Stimulated activated CD8-positive, alpha-beta memory T cell treated with anti-CD3 and anti-CD28 coated beads, Interleukin-12 subunit alpha, Interleukin-12 subunit beta, amount 100 ng/mL, for 24 hours (primary cell): Measurements from ENCODE around the gene KLF11.

ENCODE experiments used
- DNase-seq: peaks from one replicate; pipeline ENCODE4 v3.0.0-alpha.2; 2020; ENCODE audit errors: extremely low read depth

KLF11 gene

DNA sequence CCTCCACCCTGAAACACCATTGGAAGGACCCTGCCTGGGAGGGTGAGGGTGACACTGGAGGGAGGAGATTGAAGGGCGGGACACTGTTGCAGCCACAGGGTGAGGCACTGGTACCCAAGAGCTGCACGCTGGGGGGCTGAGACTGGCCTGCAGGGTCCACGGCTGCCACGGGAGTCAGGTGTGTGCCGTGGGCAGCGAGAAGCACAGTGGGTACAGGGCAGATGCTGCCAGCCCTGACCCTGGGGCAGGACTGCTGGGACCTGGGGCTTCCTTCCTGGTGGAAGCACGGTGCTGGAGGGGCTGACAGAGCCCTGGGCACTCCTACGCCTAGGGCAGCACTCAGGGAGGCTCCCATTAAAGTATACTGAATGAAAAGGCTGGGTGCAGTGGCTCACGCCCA, 20.2 kb downstream of the KLF11 start:
- DNase-seq, result no peak

DNA sequence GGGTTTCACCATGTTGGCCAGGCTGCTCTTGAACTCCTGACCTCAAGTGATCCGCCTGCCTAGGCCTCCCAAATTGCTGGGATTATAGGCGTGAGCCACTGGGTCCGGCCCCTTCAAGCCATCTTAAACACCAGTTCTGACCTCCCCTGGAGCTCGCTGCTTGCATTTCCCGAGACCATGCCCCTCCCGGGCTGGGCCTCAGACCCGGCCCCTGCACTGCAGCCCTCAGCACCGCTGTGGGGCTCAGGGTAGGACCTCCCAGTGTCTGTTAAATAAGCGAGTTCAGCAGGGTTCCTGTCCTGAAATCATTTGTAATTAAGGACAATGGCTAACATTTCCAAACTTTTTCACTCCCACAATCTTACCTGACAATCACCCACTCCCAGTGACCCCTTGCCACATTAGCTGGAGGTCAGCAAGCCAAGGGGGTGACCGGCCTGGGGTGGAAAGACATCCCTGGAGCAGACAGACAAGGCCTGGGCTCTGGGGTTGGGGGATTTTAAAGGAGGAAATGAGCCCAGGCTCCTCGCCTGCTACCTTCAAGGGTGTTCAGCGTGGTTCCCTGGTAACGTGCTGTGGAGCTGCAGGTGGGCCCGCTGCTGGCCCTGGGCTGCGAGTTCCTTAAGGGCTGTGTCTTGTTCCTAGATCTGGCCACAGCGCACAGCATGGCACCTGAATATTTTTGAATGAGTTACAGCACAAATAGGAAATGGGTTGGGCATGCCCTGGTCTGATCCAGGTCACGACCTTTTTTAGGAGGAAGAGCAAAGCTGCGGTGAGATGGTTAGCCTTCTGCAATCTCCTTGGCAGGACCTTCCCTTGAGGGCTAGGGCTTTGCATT, 21.8 kb downstream of the KLF11 start:
- DNase-seq, result no peak

DNA sequence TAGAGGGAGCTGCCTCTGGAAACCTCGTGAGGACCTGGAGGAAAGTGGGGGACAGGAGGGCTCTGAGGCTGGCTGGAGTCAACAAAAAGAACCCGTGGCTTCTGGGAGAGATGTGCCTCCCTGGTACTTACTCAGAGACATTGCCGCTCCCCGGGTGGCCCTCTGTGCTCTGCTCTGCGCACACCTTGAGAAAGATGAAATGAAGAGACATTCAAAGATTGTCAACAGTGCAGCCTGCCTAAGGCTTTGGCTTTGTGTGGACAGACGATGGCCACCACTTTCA, 22.4 kb downstream of the KLF11 start:
- no peak for DNase-seq

DNA sequence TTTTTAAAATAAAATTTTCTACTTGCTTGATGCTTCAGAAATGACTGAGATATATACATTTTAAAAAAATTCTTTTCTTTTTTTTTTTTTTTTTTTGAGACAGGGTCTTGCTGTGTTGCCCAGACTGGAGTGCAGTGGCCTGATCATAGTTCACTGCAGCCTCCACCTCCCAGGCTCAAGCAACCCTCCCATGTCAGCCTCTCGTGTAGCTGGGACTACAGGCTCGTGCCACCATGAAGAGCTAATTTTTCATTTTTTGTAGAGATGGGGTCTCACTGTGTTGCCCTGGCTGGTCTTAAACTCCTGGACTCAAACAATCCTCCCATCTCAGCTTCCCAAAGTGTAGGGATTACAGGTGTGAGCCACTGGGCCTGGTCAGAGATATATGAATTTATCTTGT, 24.0 kb downstream of the KLF11 start:
- DNase-seq, result no peak

DNA sequence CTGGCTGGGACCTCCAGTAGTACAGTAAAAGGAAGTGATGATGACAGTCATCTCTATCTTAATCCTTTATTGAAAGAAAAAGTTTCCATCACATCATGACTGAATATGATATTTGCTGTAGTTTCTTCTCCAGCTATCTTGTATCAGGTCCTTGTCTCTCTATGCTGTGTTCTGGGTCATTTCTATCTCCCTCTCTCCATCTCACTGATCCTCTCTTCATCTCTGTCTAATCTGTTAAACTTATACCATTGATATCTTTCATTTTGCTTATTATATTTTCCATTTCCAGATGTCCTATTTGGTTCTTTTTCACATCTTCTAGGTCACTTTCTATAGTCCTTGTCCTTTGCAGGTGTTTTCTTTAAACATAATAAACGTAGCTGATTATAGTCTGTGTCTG, 24.5 kb downstream of the KLF11 start:
- DNase-seq, result no peak

DNA sequence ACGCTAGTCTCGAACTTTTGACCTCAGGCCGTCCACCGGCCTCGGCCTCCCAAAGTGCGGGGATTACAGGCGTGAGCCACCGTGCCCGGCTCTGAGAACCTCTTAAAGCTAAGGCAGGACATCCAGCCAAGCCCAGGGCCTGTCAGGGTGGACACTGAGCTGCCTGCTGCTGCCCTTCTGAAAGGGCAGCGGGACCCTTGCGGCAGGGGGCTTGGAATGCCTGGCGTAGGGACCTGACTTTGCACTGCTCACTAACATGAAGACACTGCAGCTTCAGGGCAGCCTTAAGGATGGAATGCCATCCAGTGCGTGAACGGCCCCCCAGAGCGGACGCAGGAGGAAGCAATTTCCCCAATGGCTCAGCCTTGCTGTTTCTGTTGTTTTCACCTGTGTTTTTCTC, 27.8 kb downstream of the KLF11 start:
- DNase-seq, result no peak

DNA sequence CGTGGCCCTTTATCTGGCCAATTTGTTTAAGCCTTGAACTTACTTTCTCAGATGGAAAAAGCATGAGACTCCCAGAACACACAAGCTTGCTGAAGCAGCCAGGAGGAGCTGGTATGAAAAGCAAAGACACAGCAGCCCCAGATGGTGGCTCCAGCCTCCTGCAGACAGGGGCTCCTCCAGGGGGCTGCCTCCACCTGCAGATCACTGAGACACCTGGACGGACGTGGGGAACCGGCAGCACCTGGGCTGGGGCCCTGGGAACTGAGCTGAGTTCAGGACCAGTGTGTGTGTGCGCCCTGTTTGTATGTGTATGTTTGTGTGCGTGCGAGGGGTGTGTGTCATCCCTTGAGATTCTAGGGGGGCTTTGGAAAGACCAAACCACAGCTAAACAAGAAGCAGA, 28.2 kb downstream of the KLF11 start:
- DNase-seq, result no peak

DNA sequence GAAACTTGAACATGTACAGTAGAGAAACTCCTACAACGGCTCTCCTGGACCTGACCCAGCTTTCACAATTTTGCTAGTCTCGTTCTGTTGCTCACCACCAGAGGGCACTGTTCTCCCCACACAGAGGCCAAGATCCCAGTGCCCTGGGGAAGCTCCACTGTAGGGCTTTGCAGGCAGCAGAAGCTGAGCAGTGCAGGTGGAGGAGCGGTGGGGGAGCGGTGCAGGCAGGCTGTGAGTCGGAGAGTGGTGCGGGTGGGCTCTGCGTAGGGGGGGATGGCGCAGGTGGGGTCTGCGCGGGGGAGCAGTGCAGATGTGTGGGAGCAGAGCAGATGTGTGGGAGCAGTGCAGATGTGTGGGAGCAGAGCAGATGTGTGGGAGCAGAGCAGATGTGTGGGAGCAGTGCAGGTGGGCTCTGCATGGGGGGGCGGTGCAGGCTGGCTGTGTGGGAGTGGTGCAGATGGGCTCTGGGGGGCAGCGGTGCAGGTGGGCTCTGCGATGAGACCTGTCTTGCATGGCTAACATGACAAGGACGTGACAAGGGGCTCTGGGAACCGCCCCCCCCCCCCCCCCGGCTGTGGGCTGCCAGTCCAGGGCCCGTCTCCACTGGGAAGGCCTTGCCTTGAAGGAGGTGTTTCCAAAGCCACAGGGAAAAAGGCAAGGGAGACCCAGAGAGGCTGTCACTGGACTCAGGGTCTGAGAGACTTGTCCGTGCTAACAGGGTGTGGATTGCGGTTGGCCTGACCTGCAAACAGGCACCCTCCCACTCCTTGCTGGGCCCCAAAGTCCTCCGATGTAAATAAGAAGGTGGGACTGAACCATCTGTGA, 29.5 kb downstream of the KLF11 start:
- peak; percentile 50 for DNase-seq

DNA sequence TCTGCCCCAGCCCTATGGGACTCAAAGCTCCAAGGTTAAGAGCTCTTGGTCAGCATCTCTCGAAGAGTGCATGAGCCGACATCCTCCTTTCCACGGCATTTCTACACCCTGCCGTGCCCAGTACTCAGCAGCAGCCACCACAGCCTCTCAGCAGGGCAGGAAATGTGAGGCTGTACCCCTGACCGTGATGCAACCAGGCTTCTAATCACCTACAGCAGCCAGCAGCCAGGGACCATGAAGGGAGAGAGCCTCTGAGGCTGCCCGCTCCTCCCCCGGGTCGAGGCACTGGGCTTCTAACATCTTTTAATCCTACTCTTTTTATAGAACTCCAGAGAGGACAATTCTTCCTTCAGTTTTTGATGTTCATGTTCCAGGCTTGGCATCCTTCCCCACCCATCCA, 30.4 kb downstream of the KLF11 start:
- DNase-seq, result no peak

DNA sequence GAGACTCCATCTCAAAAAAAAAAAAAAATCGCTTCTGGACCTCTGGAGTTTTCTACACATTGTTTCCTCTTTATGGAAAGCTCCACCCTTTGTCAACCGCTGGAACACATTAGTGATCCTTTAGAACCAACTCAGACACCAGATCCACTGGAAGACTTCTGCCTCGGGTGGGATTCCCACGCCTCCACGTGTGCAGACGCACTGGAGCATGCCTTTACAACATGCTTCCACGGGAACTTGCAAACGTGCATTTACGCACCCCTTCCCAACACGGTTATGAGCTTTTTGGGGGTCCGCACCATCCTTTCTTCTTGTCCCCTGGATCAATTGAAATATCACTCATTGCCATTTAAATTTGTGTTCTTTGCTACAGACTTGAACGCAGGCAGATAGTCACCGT, 31.8 kb downstream of the KLF11 start:
- DNase-seq, result no peak

DNA sequence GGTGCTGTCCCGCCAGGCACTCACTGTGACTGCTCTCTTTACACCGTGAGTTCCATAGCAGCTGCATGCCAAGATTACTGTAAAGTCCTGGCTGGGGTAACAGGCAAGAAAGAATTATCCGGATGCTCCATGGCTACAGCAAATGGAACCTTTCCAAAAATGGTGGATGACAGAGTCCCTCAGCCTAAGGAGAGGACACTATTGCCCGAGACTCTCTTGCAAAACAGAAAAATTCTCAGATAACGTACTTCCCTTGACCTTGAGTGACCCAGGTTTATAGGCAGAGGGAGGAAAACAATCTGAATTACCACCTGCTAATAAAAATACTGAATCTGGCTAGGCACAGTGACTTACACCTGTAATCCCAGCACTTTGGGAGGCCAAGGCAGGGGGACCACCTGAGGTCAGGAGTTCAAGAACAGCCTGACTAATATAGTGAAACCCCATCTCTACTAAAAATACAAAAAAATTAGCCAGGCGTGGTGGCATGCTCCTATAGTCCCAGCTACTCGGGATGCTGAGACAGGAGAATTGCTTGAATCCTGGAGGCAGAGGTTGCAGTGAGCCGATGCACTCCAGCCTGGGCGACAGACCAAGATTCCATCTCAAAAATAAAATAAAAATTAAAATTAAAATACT, 32.3 kb downstream of the KLF11 start:
- DNase-seq, result no peak

DNA sequence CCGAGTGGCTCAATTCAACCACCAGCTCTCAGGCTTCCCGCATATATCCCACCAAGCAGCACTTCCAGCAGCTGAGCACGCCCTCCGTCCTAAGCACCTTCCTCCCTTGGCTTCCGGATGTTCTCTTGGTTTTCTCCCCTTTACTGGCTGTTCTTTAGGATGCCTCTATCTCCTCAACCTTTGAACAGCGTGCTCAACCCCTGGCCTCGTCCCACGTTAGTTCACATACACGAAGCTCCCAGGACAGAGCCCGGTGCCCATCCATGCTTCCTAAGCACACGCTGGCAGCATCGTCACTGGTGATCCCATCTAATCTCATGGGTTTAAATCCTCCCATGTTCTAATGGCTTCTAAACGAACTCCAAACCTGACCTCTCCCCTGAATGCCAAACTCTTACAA, 33.2 kb downstream of the KLF11 start:
- no peak for DNase-seq

DNA sequence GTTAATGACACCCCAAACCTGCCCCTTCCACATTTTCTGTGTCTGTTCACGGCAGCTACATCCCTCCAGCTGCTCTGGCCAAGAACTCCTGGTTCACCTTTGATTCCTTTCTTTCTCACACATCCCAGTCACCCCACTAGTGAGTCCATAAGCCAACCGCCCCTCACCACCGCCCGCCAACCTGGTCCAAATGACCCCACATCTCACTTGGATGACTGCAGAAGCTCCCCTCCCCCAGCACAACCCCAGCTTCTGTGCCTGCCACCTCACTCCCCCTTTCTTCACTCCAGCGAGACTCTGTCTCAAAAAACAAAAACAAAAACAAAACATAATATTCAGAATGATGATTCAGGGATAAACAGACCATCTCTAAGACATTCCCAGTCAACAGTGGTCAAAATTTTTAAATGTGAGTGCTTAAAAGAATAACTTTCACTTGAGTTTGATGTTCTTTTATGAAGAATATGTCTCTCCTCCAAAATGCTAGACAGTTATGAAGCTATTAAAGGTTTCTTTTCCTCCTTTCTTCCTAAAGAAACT, 33.7 kb downstream of the KLF11 start:
- DNase-seq, result no peak

DNA sequence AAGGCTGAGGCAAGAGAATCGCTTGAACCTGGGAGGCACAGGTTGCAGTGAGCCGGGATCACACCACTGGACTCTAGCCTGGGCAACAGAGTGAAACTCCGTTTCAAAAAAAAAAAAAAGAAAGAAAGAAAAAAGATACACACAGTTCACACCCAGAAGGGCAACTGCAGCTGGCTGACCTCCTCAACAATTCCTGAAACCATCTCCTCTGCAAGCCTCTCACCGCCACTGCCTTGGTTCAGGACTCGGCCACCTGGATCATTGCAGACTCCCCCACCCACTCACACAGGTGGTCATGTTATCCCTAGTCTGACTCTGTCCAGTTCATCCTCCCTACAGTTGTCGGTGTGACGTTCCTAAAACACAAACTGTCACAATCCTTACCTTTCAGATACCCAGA, 34.7 kb downstream of the KLF11 start:
- DNase-seq, result no peak

DNA sequence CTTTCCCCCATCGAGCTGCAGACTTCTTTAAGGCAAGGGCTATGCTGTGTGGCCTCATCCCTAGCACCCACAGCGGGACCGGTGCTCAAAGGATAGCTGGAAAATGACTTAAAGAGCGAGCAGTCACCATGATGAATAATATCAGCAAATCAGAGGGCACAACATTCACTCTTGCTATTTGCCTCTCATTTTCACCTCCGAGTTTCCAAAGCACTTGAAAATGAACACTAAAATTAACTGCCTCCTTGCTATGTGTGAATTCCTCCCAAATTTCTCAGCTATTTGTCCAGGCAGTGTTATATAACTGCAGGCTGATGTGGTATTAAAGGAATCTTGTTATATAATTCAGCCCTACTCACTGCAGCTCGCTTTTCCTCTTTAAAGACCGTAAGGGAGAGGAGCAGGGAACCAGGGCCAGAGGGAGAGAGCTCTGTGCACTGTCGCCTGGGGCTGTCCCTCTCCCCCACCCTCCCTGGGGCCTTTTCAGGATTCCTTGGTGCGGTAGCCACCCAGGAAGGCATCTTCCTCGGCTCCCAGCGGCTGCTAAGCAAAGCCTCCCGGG, 35.4 kb downstream of the KLF11 start:
- DNase-seq, result no peak

DNA sequence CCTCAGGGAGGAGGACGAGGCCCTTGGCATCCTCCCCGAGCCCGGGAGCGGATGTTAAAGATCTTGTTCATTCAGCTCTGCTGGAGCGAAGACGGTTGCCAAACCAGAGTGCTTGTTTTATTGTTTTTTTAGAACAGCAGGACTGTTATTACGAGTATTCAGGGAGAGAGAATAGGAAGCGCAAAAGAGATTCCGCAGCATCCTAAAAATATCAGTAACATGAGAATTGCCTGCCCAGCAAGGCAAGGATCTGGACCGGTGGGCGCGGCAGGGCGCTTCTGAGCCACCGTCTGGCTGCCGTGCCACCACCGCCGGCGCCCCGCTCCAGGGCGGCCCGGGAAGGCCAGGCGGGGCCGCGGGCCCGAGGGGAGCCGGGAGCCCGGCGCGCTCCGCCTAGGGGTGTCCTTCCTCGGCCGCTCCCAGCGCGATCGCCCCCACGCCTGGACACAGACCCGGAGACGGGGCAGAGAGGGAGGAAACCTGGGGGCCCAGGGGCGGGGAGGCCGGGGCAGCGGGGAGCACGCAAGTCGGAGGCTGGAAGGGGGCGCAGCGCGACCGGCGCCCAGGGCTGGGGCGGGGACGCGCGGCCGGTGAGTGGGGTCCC, 36.0 kb downstream of the KLF11 start:
- DNase-seq, result no peak

DNA sequence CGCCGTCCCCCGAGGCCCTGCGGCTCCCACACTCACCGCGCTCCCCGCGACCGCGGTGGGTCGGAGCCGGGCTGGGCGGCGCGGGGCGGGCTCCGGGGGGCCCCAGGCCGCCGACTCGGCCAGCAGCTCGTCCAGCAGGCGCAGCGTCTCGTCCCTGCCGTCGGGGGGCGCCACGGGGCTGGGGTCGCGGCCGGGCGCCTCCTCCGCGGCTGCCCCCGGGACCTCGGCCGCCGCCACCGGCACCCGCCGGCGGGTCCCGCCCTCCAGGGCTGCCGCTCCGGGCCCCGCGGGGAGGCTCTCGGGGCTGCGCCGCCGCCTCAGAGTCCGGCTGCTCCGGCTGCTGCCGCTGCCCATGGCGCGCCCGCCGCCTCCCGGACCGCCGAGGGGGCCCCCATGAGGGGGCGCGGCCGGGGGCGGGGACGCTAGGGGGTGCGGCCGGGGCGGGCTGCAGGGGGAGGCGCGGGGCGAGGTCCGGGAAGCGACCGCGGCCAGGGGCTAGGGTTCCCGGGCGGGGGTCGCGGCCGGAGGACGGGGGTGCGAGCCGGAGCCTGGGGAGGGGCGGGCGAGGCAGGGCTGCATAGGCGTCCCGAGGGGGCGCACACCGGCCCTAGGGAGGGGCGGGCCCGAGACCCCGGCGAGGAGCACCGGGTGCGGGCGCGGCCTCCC, 36.7 kb downstream of the KLF11 start, which contains the start of gene CYS1:
Gene CYS1, minus strand, starts transcription at position 542 of the 666 bp plus-strand sequence. Its CDS starts 188 bp downstream, at position 354.
- no peak for DNase-seq

DNA sequence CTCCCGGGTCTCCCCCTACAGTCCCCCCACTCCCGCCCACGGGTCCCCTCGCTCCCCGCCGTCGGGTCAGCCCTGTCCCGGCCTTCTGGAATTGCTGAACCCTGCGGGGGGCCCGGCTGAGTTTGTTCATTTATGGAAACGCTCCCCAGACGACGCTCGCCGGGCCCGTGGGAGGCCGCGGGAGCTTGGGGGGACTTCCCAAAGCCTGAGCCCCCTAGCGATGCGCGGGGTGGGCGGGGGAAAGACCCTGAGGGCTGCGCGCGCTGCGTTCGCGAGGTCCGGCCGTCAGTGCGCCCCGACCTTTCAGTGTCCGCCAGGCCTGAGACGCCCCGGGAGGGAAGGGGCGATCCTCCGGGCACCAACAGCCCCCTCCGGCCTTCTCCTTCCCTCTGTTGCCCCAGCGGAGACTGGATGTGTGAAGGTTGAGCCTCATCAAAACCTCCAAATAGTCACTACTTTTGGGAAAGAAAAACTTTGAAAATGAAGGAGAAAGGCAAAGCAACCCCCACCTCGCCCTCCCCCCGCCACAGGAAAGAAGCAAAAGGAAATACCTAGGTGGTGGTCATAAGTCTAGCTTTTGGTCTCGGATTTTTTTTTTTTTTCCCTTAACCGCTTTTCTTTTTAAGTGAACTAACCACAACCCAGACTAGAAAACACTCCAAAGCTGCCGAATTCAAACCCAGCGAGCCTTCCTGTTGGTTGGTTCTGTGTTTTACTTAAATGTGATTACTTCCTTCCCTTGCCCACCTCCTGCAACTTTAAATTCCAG, 37.4 kb downstream of the KLF11 start:
- DNase-seq, result no peak

DNA sequence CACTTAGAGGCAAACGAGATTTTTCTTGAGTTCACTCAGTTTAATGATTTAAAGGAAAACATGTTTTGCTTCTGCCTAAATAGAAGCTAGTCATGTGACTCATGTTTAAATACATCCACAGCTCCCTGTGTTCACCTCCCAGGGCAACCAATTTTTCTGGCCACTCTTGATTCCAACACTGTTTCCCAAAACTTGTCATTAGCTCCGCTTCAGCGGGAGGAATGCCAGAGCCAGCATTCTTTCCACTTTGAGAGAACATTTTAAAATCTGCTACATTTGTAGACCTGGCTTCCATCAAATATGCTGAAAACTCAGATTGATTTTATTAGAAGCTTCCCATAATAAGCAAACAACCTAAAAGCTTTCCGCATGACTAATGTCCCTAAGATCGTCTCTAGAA, 39.7 kb downstream of the KLF11 start:
- no peak for DNase-seq

DNA sequence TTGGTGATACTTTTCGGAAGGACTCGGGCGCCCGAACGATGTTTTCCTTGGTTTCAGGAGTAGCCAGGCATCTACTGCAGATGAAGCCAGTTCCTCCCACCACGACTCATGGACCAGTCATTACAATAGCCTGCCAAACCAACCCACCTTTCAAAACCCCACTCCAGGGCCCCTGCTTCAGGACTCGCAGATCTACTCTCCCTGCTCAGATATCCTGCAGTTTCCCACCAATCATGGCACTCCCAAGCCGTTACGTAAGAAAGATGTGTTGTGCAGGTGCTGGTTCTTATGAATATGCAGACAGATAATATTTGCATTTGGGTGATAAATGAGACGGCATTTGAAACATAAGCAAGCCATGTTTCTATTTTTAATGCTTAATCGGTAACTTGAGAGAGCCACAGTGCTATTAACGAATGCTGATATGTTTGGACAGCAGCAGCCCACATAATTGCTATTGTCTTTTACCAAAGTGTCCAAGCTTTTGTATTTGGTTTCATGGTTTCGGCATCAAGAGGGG, 40.4 kb downstream of the KLF11 start:
- no peak for DNase-seq
